ENCODE results near the gene GNG4.

DNA sequence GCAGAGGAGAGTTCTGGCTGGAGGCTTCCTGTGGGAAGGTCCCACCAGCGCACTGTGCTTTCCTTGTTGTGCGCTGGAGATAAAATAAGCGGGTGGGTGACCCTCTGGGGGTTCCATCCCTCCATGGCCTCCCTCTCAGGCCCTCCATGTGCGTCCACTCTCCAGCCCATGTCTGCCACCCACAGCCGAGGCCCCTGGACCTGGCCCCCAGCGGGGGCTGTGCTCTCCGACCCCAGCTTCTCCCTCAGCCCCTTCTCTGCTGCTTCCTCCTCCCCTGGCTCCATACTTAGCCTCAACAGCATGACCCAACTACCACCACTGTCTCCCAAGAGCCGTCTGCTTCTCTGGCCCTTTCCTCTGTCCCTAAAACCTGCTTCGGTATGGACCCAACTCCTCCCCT is 61.4 kb downstream of the GNG4 start:
- TF ChIP-seq POLR2A (IDR thresholded peaks at IDR 0.05) (no peak), POLR2AphosphoS5 (IDR thresholded peaks at IDR 0.05) (no peak)
- TF ChIP-seq, protein P1, sequence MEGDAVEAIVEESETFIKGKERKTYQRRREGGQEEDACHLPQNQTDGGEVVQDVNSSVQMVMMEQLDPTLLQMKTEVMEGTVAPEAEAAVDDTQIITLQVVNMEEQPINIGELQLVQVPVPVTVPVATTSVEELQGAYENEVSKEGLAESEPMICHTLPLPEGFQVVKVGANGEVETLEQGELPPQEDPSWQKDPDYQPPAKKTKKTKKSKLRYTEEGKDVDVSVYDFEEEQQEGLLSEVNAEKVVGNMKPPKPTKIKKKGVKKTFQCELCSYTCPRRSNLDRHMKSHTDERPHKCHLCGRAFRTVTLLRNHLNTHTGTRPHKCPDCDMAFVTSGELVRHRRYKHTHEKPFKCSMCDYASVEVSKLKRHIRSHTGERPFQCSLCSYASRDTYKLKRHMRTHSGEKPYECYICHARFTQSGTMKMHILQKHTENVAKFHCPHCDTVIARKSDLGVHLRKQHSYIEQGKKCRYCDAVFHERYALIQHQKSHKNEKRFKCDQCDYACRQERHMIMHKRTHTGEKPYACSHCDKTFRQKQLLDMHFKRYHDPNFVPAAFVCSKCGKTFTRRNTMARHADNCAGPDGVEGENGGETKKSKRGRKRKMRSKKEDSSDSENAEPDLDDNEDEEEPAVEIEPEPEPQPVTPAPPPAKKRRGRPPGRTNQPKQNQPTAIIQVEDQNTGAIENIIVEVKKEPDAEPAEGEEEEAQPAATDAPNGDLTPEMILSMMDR (IDR thresholded peaks at IDR 0.05) = no peak

Measured in breast epithelium (tissue), 3 donors.